C4-2B (cell line): ENCODE data around the gene MORC3.

Experiments used
- H3K27ac ChIP-seq: fragments of 450-650 bp; 2 replicates; pipeline ENCODE4 v1.5.1; 2017
- ZFX ChIP-seq: fragments of 450-650 bp; IDR thresholded peaks from 2 replicates; pipeline ENCODE4 v1.6.1; 2017
- TF ChIP-seq, protein P1 (sequence below): fragments of 450-650 bp; conservative IDR thresholded peaks from 2 replicates; pipeline ENCODE4 v1.5.1; 2017; ENCODE audit warnings: mild to moderate bottlenecking

Gene MORC3

DNA sequence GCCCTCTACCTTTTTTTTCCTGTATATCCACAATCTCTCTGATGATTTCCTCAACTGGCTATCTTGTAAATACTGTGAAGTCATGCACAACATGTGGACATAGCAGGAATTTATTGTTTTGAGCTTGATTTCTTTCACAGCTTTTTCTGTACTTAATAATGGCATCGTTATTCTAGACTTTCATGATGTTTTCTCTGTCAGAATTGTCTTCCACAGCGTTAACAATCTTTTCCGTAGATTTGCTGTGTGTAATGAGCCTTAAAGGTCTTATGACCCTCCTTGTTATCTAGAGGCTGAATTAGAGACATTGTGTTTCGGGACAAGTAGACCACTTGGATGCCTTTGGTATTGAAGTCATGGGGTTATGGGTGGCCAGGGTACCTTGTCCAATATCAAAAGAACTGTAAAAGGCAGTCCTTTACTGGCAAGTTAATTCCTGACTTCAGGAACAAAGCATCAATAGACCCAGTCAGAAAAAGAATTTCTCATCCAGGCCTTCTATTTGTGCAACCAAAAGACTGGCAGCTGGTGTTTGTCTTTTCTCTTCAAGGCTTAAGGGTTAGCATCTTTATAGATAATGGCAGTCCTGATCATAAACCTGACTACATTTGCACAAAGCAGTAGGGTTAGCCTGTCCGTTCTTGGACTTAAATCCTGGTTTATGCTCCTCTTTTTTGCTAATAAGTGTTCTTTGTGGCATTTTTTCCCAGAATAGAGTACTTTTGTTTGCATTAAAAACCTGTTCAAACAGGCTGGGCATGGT is 35.1 kb downstream of the MORC3 start:
- H3K27ac ChIP-seq: no peak overlapping the region
- TF ChIP-seq ZFX: no peak
- TF ChIP-seq, protein P1, sequence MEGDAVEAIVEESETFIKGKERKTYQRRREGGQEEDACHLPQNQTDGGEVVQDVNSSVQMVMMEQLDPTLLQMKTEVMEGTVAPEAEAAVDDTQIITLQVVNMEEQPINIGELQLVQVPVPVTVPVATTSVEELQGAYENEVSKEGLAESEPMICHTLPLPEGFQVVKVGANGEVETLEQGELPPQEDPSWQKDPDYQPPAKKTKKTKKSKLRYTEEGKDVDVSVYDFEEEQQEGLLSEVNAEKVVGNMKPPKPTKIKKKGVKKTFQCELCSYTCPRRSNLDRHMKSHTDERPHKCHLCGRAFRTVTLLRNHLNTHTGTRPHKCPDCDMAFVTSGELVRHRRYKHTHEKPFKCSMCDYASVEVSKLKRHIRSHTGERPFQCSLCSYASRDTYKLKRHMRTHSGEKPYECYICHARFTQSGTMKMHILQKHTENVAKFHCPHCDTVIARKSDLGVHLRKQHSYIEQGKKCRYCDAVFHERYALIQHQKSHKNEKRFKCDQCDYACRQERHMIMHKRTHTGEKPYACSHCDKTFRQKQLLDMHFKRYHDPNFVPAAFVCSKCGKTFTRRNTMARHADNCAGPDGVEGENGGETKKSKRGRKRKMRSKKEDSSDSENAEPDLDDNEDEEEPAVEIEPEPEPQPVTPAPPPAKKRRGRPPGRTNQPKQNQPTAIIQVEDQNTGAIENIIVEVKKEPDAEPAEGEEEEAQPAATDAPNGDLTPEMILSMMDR: no peak

DNA sequence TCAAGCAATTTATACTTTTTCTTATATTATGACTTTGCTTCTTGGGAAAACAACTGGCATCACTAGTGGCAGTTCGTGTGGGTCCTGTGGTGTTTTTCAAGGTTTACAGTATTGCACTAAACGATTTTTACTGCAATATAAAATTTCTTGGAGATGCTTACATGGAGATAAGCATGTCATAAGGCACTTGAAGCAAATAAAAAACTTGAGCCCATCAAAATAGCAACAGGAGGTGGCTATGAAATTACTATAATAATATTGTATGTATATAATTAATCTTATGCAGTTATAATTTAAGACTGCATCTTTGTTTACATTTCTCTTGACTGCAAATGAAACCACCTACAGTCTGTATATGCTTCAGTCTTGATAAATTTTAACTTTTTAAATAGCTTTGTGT is 35.9 kb downstream of the MORC3 start:
- no peak for TF ChIP-seq ZFX
- TF ChIP-seq, protein P1: no peak
- no peak overlapping the region for H3K27ac ChIP-seq

DNA sequence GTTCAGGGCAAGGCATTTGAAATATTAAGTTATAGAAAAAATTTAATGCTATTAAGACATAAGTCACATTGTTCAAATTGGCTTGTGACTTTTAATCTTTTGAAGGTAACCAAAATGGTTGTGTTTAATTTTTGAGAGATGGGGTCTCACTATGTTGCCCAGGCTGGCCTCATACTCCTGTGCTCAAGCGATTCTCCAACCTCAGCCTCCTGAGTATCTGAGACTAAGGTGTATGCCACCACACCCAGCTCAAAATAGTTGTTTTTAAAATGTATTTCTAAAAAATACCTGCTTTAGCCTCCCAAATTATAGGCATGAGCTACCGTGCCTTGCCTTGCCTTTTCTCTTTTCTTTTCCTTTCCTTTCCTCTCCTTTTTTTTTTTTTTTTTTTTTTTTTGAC is 39.2 kb downstream of the MORC3 start:
- no peak for TF ChIP-seq ZFX
- TF ChIP-seq, protein P1: no peak
- no peak overlapping the region for H3K27ac ChIP-seq

DNA sequence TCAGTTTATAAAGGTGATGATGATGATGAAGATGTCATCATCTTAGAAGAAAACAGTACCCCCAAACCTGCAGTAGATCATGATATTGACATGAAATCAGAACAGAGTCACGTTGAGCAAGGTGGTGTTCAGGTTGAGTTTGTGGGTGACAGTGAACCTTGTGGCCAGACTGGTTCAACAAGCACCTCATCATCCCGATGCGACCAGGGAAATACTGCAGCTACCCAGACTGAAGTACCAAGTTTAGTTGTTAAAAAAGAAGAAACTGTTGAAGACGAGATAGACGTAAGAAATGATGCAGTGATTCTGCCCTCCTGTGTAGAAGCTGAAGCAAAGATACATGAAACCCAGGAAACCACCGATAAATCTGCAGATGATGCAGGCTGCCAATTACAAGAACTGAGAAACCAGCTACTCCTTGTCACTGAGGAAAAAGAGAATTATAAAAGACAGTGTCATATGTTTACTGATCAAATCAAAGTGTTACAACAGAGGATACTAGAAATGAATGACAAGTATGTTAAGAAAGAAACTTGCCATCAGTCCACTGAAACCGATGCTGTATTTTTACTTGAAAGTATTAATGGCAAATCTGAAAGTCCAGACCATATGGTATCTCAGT is 49.2 kb downstream of the MORC3 start:
- no peak overlapping the region for H3K27ac ChIP-seq

DNA sequence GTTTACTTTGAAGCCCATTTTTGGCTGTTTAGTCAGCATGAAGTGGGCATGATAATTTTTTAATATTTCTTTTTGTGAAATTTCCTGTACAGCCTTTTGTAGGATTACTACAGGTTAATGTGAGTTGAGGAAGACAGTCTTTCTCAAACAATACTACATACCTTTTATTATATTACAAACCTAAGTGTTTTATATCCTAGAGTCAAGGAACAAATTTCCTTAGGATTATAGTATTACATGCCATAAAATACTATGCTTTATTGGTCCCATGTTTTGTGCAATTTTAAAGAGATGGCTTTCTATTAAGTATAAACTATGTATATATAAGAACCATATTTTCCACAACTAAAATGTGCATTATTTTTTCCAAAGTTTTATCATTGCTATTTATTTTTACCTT is 56.0 kb downstream of the MORC3 start:
- no peak overlapping the region for H3K27ac ChIP-seq
- TF ChIP-seq, protein P1: no peak
- no peak for TF ChIP-seq ZFX

More for the DNA sequence above, 49.2 kb downstream of the MORC3 start:
- TF ChIP-seq, protein P1: no peak
- no peak for TF ChIP-seq ZFX

DNA sequence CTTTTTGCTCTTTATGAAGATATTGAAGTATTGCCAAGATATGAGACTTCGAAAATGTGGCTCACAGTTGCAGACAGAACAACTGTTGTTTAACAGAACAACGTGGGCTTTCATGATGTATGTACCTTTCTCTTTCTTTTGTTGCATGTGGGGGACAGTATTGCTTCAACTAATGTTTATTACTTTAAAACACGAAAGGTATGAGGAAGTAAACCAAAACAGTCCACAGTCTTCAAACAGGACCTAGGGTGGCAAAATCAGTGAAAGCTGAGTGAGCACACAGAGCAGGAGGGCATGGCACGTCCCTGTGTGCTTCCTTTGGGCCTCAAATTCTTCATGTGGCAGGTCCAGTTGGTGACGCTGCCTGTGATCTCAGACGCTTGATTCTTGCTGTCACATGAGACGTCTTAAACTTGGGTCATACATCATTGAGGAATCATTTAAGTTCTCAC is 57.4 kb downstream of the MORC3 start:
- TF ChIP-seq, protein P1: no peak
- TF ChIP-seq ZFX: no peak
- no peak overlapping the region for H3K27ac ChIP-seq

DNA sequence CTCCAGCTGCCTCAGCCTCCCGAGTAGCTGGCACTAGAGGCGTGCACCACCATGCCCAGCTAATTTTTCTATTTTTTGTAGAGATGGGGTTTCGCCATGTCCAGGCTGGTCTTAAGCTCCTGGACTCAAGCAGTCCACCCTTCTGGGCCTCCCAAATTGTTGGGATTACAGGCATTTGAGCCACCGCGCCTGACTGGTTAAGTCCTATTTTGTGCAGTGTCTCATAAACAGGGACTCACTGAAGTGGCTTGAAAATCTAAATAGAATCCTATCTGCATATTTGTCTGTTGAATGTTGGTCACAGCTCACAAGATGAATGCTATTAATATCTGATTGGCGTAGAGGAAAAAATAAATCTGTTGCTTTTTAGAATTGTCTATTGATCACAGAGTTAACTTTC is 59.3 kb downstream of the MORC3 start:
- no peak overlapping the region for H3K27ac ChIP-seq
- TF ChIP-seq, protein P1: no peak
- TF ChIP-seq ZFX: no peak
